ENCODE results near the gene EID2B.

Gene EID2B

GRCh38 chr19:39506944-39507714 lies 25.5 kb downstream of the EID2B start (continued):
- TF ChIP-seq ZNF362 (tag by site-specific recombination; IDR thresholded peaks at IDR 0.05) (no peak), ZNF211 (tag by site-specific recombination; IDR thresholded peaks at IDR 0.05; ENCODE audit: low read depth) (no peak), ZNF660 (tag by site-specific recombination; IDR thresholded peaks at IDR 0.05) (no peak; the same call in none of the 2 replicates), ZNF513 (tag by site-specific recombination; IDR thresholded peaks at IDR 0.05) (no peak), KLF9 (tag by site-specific recombination; IDR thresholded peaks at IDR 0.05; ENCODE audit: low read depth) (peak; percentile 94), ZBTB7A (tag by site-specific recombination; IDR thresholded peaks at IDR 0.05; ENCODE audit: low read depth) (0 out of 2 replicates have a peak, but pooled peaks have one; percentile 35), ZNF341 (tag by site-specific recombination; IDR thresholded peaks at IDR 0.05; ENCODE audit: low read depth) (no peak), EGR2 (tag by site-specific recombination; IDR thresholded peaks at IDR 0.05; ENCODE audit: low read depth) (no peak), ZNF704 (tag by site-specific recombination; IDR thresholded peaks at IDR 0.05) (no peak), ZSCAN18 (tag by site-specific recombination; IDR thresholded peaks at IDR 0.05) (no peak), ZNF664 (tag by site-specific recombination; IDR thresholded peaks at IDR 0.05) (no peak), PRDM10 (tag by site-specific recombination; IDR thresholded peaks at IDR 0.05) (no peak), PATZ1 (tag by site-specific recombination; IDR thresholded peaks at IDR 0.05) (peak; percentile 62; the same call in 1 of the 2 replicates), KLF1 (tag by site-specific recombination; IDR thresholded peaks at IDR 0.05) (peak; percentile 58), ZNF843 (tag by site-specific recombination; IDR thresholded peaks at IDR 0.05) (no peak; the same call in 1 of the 2 replicates), ZNF585B (tag by site-specific recombination; IDR thresholded peaks at IDR 0.05) (no peak), ZNF426 (tag by site-specific recombination; IDR thresholded peaks at IDR 0.05) (no peak), ZEB2 (tag by site-specific recombination; IDR thresholded peaks at IDR 0.05) (peak; percentile 62; the same call in 1 of the 2 replicates), REST (tag by site-specific recombination; IDR thresholded peaks at IDR 0.05) (0 out of 2 replicates have a peak, but pooled peaks have one; percentile 16), OSR2 (tag by site-specific recombination; IDR thresholded peaks at IDR 0.05) (no peak), ZNF580 (tag by site-specific recombination; IDR thresholded peaks at IDR 0.05) (peak; percentile 65; the same call in 1 of the 2 replicates), ZNF558 (tag by site-specific recombination; IDR thresholded peaks at IDR 0.05) (no peak), FEZF1 (tag by site-specific recombination; IDR thresholded peaks at IDR 0.05) (peak; percentile 36), YY2 (tag by site-specific recombination; IDR thresholded peaks at IDR 0.05) (no peak)
